ENCODE measurements around the gene MPDU1.

- TF ChIP-seq POLR2A (IDR thresholded peaks at IDR 0.05; ENCODE audit: low read length) (no peak), GATA1 (IDR thresholded peaks at IDR 0.05; ENCODE audit: low read depth, low read length) (no peak)
Measured at GRCh38 chr17:7587420-7588151, 3.9 kb downstream of the MPDU1 start.

Measured in erythroblast (primary cell).